WI38 (cell line): ENCODE data around the gene TGFB1.
"Not testable (repeated sequence)": the region's sequence is repeated elsewhere in the genome, so short reads cannot be mapped to it uniquely, and the experiment has no call there.

Experiments used
- H3K4me3 ChIP-seq: 2 replicates; pipeline ENCODE4 v1.5.1; 2011; ENCODE audit warnings: low read depth, mild to moderate bottlenecking, control low read depth, low read length
- CTCF ChIP-seq: IDR thresholded peaks from 2 replicates; pipeline ENCODE4 v1.5.1; 2012; ENCODE audit warnings: low read depth, mild to moderate bottlenecking, control low read depth, low read length

The TGFB1 gene

GRCh38 chr19:41352609-41353465, 885 bp downstream of the TGFB1 start:
- TF ChIP-seq CTCF: peak; percentile 35; the same call in 1 of the 2 replicates
- peak overlapping the region; percentile 92 for H3K4me3 ChIP-seq

GRCh38 chr19:41352279-41352608, 1.5 kb downstream of the TGFB1 start:
- peak overlapping the region; percentile 92 for H3K4me3 ChIP-seq
- TF ChIP-seq CTCF: no peak

- no peak for TF ChIP-seq CTCF
- peak overlapping the region; percentile 92 for H3K4me3 ChIP-seq
These were observed 2.1 kb downstream of the TGFB1 start for GRCh38 chr19:41351339-41352245.

GRCh38 chr19:41350735-41351338, 2.9 kb downstream of the TGFB1 start:
- H3K4me3 ChIP-seq: peak overlapping the region; percentile 92
- no peak for TF ChIP-seq CTCF

GRCh38 chr19:41346916-41347315, 6.8 kb downstream of the TGFB1 start:
- not testable (repeated sequence) for H3K4me3 ChIP-seq

GRCh38 chr19:41344162-41344561, 9.6 kb downstream of the TGFB1 start:
- no peak overlapping the region for H3K4me3 ChIP-seq
- no peak for TF ChIP-seq CTCF

- TF ChIP-seq CTCF: no peak
- no peak overlapping the region for H3K4me3 ChIP-seq
These were observed 11.8 kb downstream of the TGFB1 start for GRCh38 chr19:41341669-41342490.
